Measurements from ENCODE around the gene SHE.
"Not testable (repeated sequence)": the region's sequence is repeated elsewhere in the genome, so short reads cannot be mapped to it uniquely, and the experiment has no call there.

The SHE gene

DNA sequence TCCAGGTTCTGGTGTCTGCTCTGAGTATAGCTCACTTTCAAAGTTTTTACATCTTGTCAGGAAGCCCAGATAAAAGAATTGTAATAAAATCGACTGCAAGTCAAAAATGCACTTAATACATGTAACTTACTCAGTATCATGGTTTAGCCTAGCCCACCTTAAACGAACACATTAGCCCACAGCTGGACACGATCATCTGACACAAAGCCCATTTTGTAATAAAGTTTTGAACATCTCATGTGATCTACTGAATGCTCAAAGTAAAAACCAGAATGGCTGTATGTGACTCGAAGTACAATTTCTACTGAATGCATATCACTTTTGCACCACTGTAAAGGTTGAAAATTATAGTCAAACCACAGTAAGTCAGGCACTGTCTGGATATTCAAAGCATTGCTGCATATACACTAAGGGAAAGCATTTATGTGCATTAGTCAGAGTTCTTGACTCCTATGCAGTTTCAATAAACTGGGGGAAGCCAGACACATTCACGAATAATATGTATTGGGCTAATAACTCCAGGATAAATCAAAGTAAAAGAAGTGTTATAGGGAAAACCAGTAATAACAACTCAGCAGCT, 12.4 kb downstream of the SHE start:
- DNase-seq (ENCODE audit: insufficient read length): no peak
- TF ChIP-seq TAF1 (IDR thresholded peaks at IDR 0.05; ENCODE audit: borderline replicate concordance, low read depth, low read length) (no peak), POLR2A (IDR thresholded peaks at IDR 0.05; ENCODE audit: low read depth, low read length) (no peak), POLR2AphosphoS5 (IDR thresholded peaks at IDR 0.05; ENCODE audit: low read depth, low read length) (no peak)
- no peak for FAIRE-seq

DNA sequence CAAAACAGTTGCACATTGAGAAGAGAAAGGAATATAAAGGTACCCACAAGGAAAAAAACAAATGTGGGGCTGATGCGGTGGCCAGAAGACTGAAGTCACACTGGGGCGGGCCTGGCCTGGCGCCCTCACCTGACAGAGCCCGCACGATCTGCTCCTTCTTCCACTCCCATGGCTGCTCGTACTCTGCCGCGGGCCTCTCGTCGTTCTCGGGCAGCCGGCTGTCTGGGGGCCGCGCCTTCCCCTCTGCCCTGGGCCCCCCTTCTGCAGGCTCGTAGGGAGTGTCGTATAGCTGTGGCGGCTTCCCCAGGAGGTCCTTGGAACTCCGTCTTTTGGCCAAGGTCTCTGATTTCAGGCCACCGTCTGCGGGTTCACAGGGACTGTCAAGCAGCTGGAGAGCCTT, 13.3 kb downstream of the SHE start:
- DNase-seq (ENCODE audit: insufficient read length) (no peak), FAIRE-seq (no peak)
- TF ChIP-seq POLR2AphosphoS5 (IDR thresholded peaks at IDR 0.05; ENCODE audit: low read depth, low read length) (no peak), POLR2A (IDR thresholded peaks at IDR 0.05; ENCODE audit: low read depth, low read length) (no peak), TAF1 (IDR thresholded peaks at IDR 0.05; ENCODE audit: borderline replicate concordance, low read depth, low read length) (no peak)

GRCh38 chr1:154486756-154487155, 15.5 kb downstream of the SHE start:
- not testable (repeated sequence) for DNase-seq (ENCODE audit: insufficient read length)

DNA sequence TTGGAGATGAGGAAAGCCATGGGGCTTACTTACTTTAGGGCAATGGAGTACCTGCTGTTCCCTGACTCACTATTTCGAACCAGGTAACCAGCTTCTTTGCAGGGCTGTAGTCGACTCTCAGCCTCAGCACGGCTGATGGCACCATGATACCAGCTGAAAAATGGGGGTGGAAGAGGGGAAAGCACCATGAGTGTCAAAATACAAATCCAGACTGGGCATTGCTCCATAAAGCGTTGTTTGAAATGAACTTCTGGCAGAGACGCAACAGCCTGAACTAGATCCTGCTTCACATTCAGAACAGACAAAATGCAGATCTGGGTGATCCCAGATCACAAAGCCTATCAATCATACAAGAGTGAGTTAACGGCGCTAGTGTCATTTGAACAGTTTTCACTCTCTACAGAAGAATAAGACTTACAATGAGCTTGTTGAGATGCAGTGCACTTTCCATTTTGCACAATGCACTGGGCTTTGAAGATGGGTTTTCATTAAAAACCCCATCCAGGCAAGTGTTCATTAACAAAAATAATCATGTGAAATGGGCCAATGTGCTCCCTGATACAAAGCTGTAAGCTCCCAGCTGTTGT, 16.2 kb downstream of the SHE start:
- DNase-seq (ENCODE audit: insufficient read length) (no peak), FAIRE-seq (no peak)
- TF ChIP-seq POLR2AphosphoS5 (IDR thresholded peaks at IDR 0.05; ENCODE audit: low read depth, low read length) (no peak), POLR2A (IDR thresholded peaks at IDR 0.05; ENCODE audit: low read depth, low read length) (no peak)

More at GRCh38 chr1:154486756-154487155, 15.5 kb downstream of the SHE start:
- FAIRE-seq: not testable (repeated sequence)

DNA sequence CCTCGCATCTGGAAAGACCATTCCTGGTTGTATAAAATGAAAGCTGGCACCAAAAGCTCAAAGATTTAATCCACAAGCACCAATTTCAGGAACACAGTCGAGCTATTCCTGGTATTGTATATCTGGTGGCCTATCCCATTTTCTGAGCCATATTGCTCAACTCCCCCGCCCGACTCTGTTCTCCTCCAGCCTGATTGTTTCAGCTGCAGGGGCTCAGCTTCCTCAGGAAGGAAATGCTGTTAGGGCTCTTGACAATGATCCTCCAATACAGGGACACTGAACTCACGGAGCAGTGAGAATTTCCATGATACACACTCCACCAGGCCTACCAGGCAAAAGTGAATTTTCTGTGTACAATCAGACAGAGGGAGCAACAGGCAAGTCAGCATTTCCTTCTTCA, 17.1 kb downstream of the SHE start:
- DNase-seq (ENCODE audit: insufficient read length): no peak
- no peak for TF ChIP-seq TAF1 (IDR thresholded peaks at IDR 0.05; ENCODE audit: borderline replicate concordance, low read depth, low read length)
- TF ChIP-seq POLR2A (IDR thresholded peaks at IDR 0.05; ENCODE audit: low read depth, low read length): no peak
- no peak for TF ChIP-seq POLR2AphosphoS5 (IDR thresholded peaks at IDR 0.05; ENCODE audit: low read depth, low read length)
- FAIRE-seq: no peak

DNA sequence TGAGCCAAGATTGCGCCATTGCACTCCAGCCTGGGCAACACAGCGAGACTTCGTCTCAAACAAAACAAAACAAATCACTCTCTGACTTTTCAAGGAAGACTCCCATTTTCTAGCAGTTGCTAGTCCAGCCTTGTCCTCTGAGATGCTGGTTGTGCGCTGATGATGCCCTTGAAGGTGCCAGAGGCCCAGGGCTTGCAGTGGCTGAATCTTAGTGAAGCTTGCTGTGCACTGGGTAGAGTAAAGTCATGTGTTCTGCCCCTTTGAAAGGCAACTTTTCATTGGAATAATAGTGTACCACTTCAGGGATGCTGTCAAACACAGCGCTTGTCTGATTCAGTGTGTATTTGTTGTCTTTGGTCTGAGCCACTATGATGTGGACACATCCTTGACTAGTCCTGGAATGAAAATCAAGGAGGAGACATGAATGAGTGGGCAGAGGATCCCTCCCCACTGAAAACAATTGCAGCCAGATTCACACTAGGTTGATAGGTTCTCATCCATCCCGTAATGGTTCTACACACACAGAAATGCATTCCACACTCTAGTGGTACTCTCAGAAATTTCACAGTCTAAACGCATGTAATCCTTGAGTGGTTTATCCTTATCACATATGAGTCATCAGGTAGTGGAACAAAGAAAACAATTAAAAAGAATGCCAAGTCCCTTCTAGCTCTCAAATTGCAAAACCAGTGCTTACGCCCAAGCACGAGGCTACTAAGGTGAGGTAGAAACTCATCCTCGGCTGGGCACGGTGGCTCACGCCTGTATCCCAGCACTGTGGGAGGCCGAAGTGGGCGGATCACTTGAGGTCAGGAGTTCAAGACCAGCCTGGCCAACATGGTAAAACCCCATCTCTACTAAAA, 18.0 kb downstream of the SHE start:
- DNase-seq (ENCODE audit: insufficient read length) (no peak), FAIRE-seq (no peak)
- TF ChIP-seq TAF1 (IDR thresholded peaks at IDR 0.05; ENCODE audit: borderline replicate concordance, low read depth, low read length) (no peak), POLR2AphosphoS5 (IDR thresholded peaks at IDR 0.05; ENCODE audit: low read depth, low read length) (no peak), POLR2A (IDR thresholded peaks at IDR 0.05; ENCODE audit: low read depth, low read length) (no peak)

- TF ChIP-seq TAF1 (IDR thresholded peaks at IDR 0.05; ENCODE audit: borderline replicate concordance, low read depth, low read length): no peak
- TF ChIP-seq POLR2A (IDR thresholded peaks at IDR 0.05; ENCODE audit: low read depth, low read length): no peak
- no peak for TF ChIP-seq POLR2AphosphoS5 (IDR thresholded peaks at IDR 0.05; ENCODE audit: low read depth, low read length)
- DNase-seq (ENCODE audit: insufficient read length) (no peak), FAIRE-seq (no peak)
These were observed 21.2 kb downstream of the SHE start for GRCh38 chr1:154481053-154481452.

DNA sequence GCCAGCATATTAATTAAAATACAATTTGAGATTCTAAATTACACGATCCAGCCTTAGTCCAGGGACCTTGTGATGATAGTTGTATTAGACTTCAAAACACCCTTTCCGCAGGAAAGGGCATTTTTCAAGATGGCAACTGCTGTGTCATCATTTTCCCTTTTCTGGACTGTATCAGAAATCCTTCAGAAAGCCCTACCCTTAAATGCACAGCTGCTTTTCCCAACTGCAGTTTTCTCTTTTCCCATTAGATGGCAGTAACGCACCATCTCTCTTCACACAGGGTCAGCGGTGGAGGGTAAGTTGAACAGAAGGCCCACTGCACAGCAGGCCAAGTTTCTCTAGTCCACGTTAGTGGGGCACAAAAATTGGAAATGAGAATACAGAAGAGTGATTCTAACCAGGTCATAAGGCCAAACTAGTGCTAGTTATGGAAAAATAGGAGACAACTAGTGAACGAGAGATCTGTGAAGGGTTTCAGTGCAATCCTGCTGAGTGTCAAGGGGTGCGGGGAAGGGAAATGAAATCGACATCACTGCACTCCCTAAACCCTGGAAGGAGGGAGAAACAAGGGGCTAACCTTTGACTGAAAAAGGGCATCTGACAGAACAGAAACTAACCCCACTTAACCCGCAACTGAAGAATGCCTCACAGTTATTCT, 22.3 kb downstream of the SHE start:
- TF ChIP-seq TAF1 (IDR thresholded peaks at IDR 0.05; ENCODE audit: borderline replicate concordance, low read depth, low read length) (no peak), POLR2AphosphoS5 (IDR thresholded peaks at IDR 0.05; ENCODE audit: low read depth, low read length) (no peak), POLR2A (IDR thresholded peaks at IDR 0.05; ENCODE audit: low read depth, low read length) (no peak)
- FAIRE-seq (peak; percentile 85), DNase-seq (ENCODE audit: insufficient read length) (no peak)

DNA sequence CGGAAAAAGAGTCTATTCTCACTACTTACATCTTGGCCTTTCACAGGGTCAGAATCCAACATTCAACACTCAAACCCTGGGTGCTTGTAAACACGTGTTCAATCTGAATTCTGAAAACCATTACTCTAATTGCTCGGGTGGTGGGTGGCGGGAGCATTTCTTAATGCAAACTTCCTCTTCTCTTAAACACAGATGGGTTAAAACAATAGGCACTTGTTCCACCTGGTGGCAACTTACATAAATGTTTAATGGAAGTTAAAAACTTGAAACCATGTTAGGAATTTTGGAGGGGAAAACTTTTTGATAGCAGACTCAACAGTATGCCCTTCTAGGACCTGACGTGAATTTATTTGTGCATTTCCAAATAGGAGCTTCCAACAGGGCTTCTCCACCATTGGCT, 23.6 kb downstream of the SHE start:
- peak; percentile 70 for FAIRE-seq
- TF ChIP-seq POLR2A (IDR thresholded peaks at IDR 0.05; ENCODE audit: low read depth, low read length): no peak
- no peak for TF ChIP-seq POLR2AphosphoS5 (IDR thresholded peaks at IDR 0.05; ENCODE audit: low read depth, low read length)
- no peak for TF ChIP-seq TAF1 (IDR thresholded peaks at IDR 0.05; ENCODE audit: borderline replicate concordance, low read depth, low read length)
- no peak for DNase-seq (ENCODE audit: insufficient read length)

- TF ChIP-seq POLR2AphosphoS5 (IDR thresholded peaks at IDR 0.05; ENCODE audit: low read depth, low read length): no peak
- no peak for FAIRE-seq
These were observed 24.2 kb downstream of the SHE start for GRCh38 chr1:154478013-154478412.

DNA sequence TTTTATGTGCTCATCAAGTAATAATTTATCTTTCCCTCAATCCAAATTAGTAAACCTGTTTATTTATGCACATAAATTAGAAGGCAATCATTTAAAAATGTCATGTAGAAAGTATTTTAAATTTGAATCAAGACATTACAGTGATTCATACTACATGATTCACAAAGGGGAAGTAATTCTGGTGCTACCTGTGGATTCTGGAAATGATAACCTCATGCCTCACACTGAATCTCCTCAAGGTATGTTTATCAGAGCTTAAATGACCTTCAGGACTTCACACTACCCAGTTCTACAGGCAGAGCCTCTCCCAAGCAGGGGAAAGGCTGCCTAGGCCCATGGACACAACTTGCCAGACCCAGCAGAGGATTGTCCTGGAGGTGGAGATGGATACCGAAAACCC, 25.4 kb downstream of the SHE start:
- TF ChIP-seq POLR2AphosphoS5 (IDR thresholded peaks at IDR 0.05; ENCODE audit: low read depth, low read length) (no peak), POLR2A (IDR thresholded peaks at IDR 0.05; ENCODE audit: low read depth, low read length) (no peak)
- DNase-seq (ENCODE audit: insufficient read length) (no peak), FAIRE-seq (no peak)

More at GRCh38 chr1:154478013-154478412, 24.2 kb downstream of the SHE start:
- no peak for DNase-seq (ENCODE audit: insufficient read length)

DNA sequence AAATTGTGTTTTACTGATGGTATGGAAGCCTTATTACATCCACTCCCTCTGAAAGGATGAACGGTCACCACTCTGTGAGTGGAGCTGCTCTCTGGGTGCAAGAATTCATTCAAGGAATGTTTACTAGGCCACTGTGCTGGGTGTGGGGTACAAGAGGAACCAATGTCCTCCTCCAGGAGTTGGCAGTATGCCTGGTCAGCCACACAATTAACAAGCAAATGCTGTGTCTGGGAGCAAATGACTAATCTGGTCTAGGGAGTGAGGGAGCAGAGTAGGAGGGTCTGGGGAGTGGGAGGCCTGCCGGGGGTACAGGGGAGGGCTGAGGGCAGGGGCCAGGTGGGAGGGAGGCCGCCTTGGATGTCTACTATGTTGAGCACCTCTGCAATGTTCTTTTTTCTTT, 27.4 kb downstream of the SHE start:
- FAIRE-seq: no peak
- DNase-seq (ENCODE audit: insufficient read length): no peak
- TF ChIP-seq POLR2A (IDR thresholded peaks at IDR 0.05; ENCODE audit: low read depth, low read length): no peak
- TF ChIP-seq TAF1 (IDR thresholded peaks at IDR 0.05; ENCODE audit: borderline replicate concordance, low read depth, low read length): no peak
- no peak for TF ChIP-seq POLR2AphosphoS5 (IDR thresholded peaks at IDR 0.05; ENCODE audit: low read depth, low read length)
